ENCODE results near the gene LRP3. TPM values are rescaled to one million over a fixed set of nuclear protein-coding genes. Genes with fewer than 3 reads are reported as not detected.

Gene LRP3
- total and polyA plus RNA-seq, 2 donors (not counting 1 experiment from before 2014, with no cell fraction given), result 4.0 to 24.4 TPM

- TF ChIP-seq, protein P1, sequence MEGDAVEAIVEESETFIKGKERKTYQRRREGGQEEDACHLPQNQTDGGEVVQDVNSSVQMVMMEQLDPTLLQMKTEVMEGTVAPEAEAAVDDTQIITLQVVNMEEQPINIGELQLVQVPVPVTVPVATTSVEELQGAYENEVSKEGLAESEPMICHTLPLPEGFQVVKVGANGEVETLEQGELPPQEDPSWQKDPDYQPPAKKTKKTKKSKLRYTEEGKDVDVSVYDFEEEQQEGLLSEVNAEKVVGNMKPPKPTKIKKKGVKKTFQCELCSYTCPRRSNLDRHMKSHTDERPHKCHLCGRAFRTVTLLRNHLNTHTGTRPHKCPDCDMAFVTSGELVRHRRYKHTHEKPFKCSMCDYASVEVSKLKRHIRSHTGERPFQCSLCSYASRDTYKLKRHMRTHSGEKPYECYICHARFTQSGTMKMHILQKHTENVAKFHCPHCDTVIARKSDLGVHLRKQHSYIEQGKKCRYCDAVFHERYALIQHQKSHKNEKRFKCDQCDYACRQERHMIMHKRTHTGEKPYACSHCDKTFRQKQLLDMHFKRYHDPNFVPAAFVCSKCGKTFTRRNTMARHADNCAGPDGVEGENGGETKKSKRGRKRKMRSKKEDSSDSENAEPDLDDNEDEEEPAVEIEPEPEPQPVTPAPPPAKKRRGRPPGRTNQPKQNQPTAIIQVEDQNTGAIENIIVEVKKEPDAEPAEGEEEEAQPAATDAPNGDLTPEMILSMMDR (conservative IDR thresholded peaks at IDR 0.05 in 1 of 2, IDR thresholded peaks at IDR 0.05 in 1 of 2; ENCODE audit: low read depth in 1 of 2, low read length in 2 of 2), result no peak
- TF ChIP-seq EZH2 (IDR thresholded peaks at IDR 0.05; ENCODE audit: low read length, missing control alignments), result no peak
- H3K9me3 ChIP-seq (ENCODE audit: control insufficient read depth, insufficient read depth, low read depth, low read length), result no peaks in the 10 kb centered on the region
Observed at GRCh38 chr19:33196446-33197193, 2.5 kb downstream of the LRP3 start.

GRCh38 chr19:33197591-33198000 is 3.5 kb downstream of the LRP3 start:
- no peak for TF ChIP-seq EZH2 (IDR thresholded peaks at IDR 0.05; ENCODE audit: low read length, missing control alignments)
- TF ChIP-seq, protein P1 (conservative IDR thresholded peaks at IDR 0.05 in 1 of 2, IDR thresholded peaks at IDR 0.05 in 1 of 2; ENCODE audit: low read depth in 1 of 2, low read length in 2 of 2), result no peak
- H3K9me3 ChIP-seq (ENCODE audit: control insufficient read depth, insufficient read depth, low read depth, low read length), result no peaks in the 10 kb centered on the region
- H3K4me1 ChIP-seq (ENCODE audit: control insufficient read depth, extremely low read depth, insufficient read depth, low read length), result no peaks in the 10 kb centered on the region
- H4K20me1 ChIP-seq (ENCODE audit: control insufficient read depth, extremely low read depth, insufficient read depth, low read length), result no peaks in the 10 kb centered on the region
- no peak overlapping the region for H3K9ac ChIP-seq (ENCODE audit: insufficient read depth, low read length)
- no peak for DNase-seq (ENCODE audit: low read depth in 2 of 2)
- no peaks in the 10 kb centered on the region for H3K36me3 ChIP-seq (ENCODE audit: control insufficient read depth, insufficient read depth, low read length)
- no peak overlapping the region for H3K4me3 ChIP-seq (replicated peaks in 1 of 4; ENCODE audit: control extremely low read depth in 1 of 4, insufficient read depth in 1 of 4, low read depth in 3 of 4, low read length in 4 of 4)
- H3K27ac ChIP-seq (ENCODE audit: insufficient read depth, low read length), result no peak overlapping the region
- no peaks in the 10 kb centered on the region for H3K79me2 ChIP-seq (ENCODE audit: control insufficient read depth, insufficient read depth, low read length)
- no peaks in the 10 kb centered on the region for H3K27me3 ChIP-seq (ENCODE audit: control insufficient read depth, insufficient read depth, low read length)
- no peak overlapping the region for H2AFZ ChIP-seq (ENCODE audit: low read length)
- H3K4me2 ChIP-seq (ENCODE audit: extremely low read depth, insufficient read depth, low read length), result no peak overlapping the region

More at GRCh38 chr19:33196446-33197193, 2.5 kb downstream of the LRP3 start:
- no peaks in the 10 kb centered on the region for H4K20me1 ChIP-seq (ENCODE audit: control insufficient read depth, extremely low read depth, insufficient read depth, low read length)
- no peaks in the 10 kb centered on the region for H3K36me3 ChIP-seq (ENCODE audit: control insufficient read depth, insufficient read depth, low read length)
- H2AFZ ChIP-seq (ENCODE audit: low read length), result no peak overlapping the region
- no peaks in the 10 kb centered on the region for H3K27me3 ChIP-seq (ENCODE audit: control insufficient read depth, insufficient read depth, low read length)
- no peak overlapping the region for H3K27ac ChIP-seq (ENCODE audit: insufficient read depth, low read length)
- H3K4me3 ChIP-seq (replicated peaks in 1 of 4; ENCODE audit: control extremely low read depth in 1 of 4, insufficient read depth in 1 of 4, low read depth in 3 of 4, low read length in 4 of 4), result no peak overlapping the region
- no peak for DNase-seq (ENCODE audit: low read depth in 2 of 2)
- H3K9ac ChIP-seq (ENCODE audit: insufficient read depth, low read length), result no peak overlapping the region
- no peaks in the 10 kb centered on the region for H3K79me2 ChIP-seq (ENCODE audit: control insufficient read depth, insufficient read depth, low read length)
- no peaks in the 10 kb centered on the region for H3K4me1 ChIP-seq (ENCODE audit: control insufficient read depth, extremely low read depth, insufficient read depth, low read length)
- no peak overlapping the region for H3K4me2 ChIP-seq (ENCODE audit: extremely low read depth, insufficient read depth, low read length)

DNA sequence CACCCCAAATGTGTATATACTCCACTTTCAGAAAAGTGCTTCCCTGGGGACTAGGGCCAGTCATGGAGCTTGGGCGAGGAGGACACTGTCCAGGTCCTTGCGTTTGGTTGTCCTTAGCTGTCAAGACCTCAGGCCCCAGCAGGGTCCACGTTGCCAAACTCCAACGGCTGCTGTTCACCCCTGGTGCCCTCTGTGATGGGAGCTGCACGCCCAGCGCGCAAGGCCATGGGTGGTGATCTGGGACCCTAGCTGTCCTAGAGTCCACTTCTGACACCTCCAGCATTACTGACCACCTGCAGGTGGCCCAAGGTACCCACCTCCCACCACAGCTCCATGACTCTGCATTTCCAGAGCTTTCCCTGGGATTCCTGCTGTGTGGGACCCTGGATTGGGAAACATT is 4.0 kb downstream of the LRP3 start:
- Histone ChIP-seq H3K9ac (ENCODE audit: insufficient read depth, low read length) (no peak overlapping the region), H3K4me3 (replicated peaks in 1 of 4; ENCODE audit: control extremely low read depth in 1 of 4, insufficient read depth in 1 of 4, low read depth in 3 of 4, low read length in 4 of 4) (no peak overlapping the region), H3K9me3 (ENCODE audit: control insufficient read depth, insufficient read depth, low read depth, low read length) (no peaks in the 10 kb centered on the region), H3K36me3 (ENCODE audit: control insufficient read depth, insufficient read depth, low read length) (peaks cover 2% of the 10 kb centered on the region), H4K20me1 (ENCODE audit: control insufficient read depth, extremely low read depth, insufficient read depth, low read length) (no peaks in the 10 kb centered on the region), H3K27me3 (ENCODE audit: control insufficient read depth, insufficient read depth, low read length) (no peaks in the 10 kb centered on the region), H3K79me2 (ENCODE audit: control insufficient read depth, insufficient read depth, low read length) (no peaks in the 10 kb centered on the region), H2AFZ (ENCODE audit: low read length) (no peak overlapping the region), H3K27ac (ENCODE audit: insufficient read depth, low read length) (no peak overlapping the region), H3K4me2 (ENCODE audit: extremely low read depth, insufficient read depth, low read length) (no peak overlapping the region), H3K4me1 (ENCODE audit: control insufficient read depth, extremely low read depth, insufficient read depth, low read length) (no peaks in the 10 kb centered on the region)
- no peak for DNase-seq (ENCODE audit: low read depth in 2 of 2)
- no peak for TF ChIP-seq EZH2 (IDR thresholded peaks at IDR 0.05; ENCODE audit: low read length, missing control alignments)
- TF ChIP-seq, protein P1 (conservative IDR thresholded peaks at IDR 0.05 in 1 of 2, IDR thresholded peaks at IDR 0.05 in 1 of 2; ENCODE audit: low read depth in 1 of 2, low read length in 2 of 2), result no peak

Data from fibroblast of lung (primary cell).